ENCODE results near the gene CACNA1G. TPM values are rescaled to one million over a fixed set of nuclear protein-coding genes. Genes with fewer than 3 reads are reported as not detected.

Gene CACNA1G
- total and polyA plus RNA-seq, 2 donors (not counting 3 experiments of a cell fraction or from before 2014, with no cell fraction given) = not detected

GRCh38 chr17:50584116-50584515, 23.6 kb downstream of the CACNA1G start:
- Histone ChIP-seq H2AFZ (ENCODE audit: low read depth, low read length) (no peak overlapping the region), H3K9ac (replicated peaks; ENCODE audit: extremely low read depth, insufficient read depth, low read length) (no peak overlapping the region), H3K79me2 (ENCODE audit: control insufficient read depth, insufficient read depth, low read length) (no peaks in the 10 kb centered on the region), H3K36me3 (ENCODE audit: control insufficient read depth in 2 of 2, extremely low read depth in 1 of 2, insufficient read depth in 2 of 2, low read length in 2 of 2) (no peaks in the 10 kb centered on the region), H3K27ac (ENCODE audit: insufficient read depth, low read depth, low read length) (no peak overlapping the region), H3K9me3 (replicated peaks; ENCODE audit: control insufficient read depth, insufficient read depth, low read length) (no peaks in the 10 kb centered on the region), H3K9me1 (replicated peaks; ENCODE audit: control insufficient read depth, extremely low read depth, insufficient read depth, low read length) (no peaks in the 10 kb centered on the region), H3K4me1 (ENCODE audit: control insufficient read depth, extremely low read depth, insufficient read depth, low read length) (no peaks in the 10 kb centered on the region), H3K4me3 (replicated peaks in 1 of 3; ENCODE audit: insufficient read depth in 1 of 3, low read depth in 1 of 3, low read length in 3 of 3) (no peak overlapping the region), H4K20me1 (replicated peaks; ENCODE audit: control insufficient read depth, extremely low read depth, insufficient read depth, low read length) (no peaks in the 10 kb centered on the region), H3K4me2 (ENCODE audit: insufficient read depth, low read length) (no peak overlapping the region), H3K27me3 (ENCODE audit: control insufficient read depth in 2 of 2, insufficient read depth in 2 of 2, low read length in 2 of 2) (peaks cover 0 to 6% of the 10 kb centered on the region in 2 experiments)
- intact Hi-C loops (cut with micrococcal nuclease) (no loop called here), dilution Hi-C loops (cut with MboI; ENCODE audit: extremely low pct_ligation_motif_present, low sequenced_read_pairs) (no loop called here)
- BruUV-seq (replicated peaks) = no TSS peak
- POLR2A ChIA-PET = no interaction called here
- DNase-seq (ENCODE audit: low read depth, low spot score) (no peak), FAIRE-seq (no peak)
- CTCF ChIA-PET = interaction anchor here (0.7 to 0.8 kb wide), 2 partner anchors 121 kb away, joined by 3 to 4 read pairs; no protein-coding TSS in a partner anchor
- TF ChIP-seq MAX (IDR thresholded peaks at IDR 0.05; ENCODE audit: insufficient read depth, insufficient read length) = no peak
- no peak for TF ChIP-seq POLR2A (IDR thresholded peaks at IDR 0.05; ENCODE audit: low read depth, low read length)
- no peak for TF ChIP-seq GATA2 (IDR thresholded peaks at IDR 0.05; ENCODE audit: insufficient read depth, insufficient read length, low read depth, low read length)
- no peak for TF ChIP-seq POLR2AphosphoS5 (IDR thresholded peaks at IDR 0.05; ENCODE audit: insufficient read depth, low read depth, low read length)
- no peak for TF ChIP-seq FOS (IDR thresholded peaks at IDR 0.05; ENCODE audit: borderline replicate concordance, insufficient read depth, low read length)
- TF ChIP-seq CTCF (IDR thresholded peaks at IDR 0.05; ENCODE audit: extremely low read depth in 1 of 2, insufficient read depth in 1 of 2, low read depth in 1 of 2, low read length in 2 of 2) = no peak
- no peak for TF ChIP-seq EZH2 (IDR thresholded peaks at IDR 0.05; ENCODE audit: borderline replicate concordance, low read depth, low read length, severe bottlenecking)
- TF ChIP-seq JUN (IDR thresholded peaks at IDR 0.05; ENCODE audit: borderline replicate concordance, insufficient read depth, insufficient read length, low read depth) = no peak
- no peak for TF ChIP-seq MYC (IDR thresholded peaks at IDR 0.05; ENCODE audit: low read depth, low read length)

Measured in endothelial cell of umbilical vein (primary cell).